ENCODE data around the gene ANKRD33B. TPM values are rescaled to one million over a fixed set of nuclear protein-coding genes. Genes with fewer than 3 reads are reported as not detected.

ANKRD33B gene
- total and polyA plus RNA-seq, 2 donors from 2014 or later, result 4.8 to 20.3 TPM

DNA sequence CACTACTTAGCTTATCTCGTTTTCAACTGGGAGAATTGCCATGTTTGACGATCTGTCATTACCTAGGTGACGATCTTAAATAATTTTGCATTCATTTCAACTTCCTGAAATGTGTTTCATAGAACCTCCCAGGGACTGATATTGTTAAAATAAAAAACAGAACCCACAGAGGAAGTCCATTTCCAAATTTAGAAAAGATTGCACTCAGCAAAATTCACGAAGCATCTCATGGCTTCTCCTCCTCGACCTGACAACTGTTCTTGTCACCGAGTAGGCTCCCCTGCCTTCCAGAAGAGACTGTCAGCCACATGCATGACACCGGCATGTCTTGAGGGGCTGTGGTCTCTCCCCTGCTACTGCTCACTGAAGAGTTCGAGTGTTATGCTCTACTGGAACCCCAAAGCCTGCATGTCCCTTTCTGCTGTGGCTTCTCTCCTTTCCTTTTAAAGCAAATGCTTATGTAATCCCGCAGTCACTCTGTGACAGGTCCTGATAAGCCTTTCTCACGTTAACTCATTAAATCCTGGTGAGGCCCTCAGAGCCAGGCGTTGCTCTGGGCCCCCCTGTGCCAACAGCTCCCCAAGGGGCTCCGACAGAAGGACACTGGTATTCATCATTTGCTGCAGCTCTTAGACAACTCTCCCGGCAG is 26.8 kb upstream of the ANKRD33B start:
- Histone ChIP-seq H3K9me3 (ENCODE audit: control insufficient read depth in 2 of 3, insufficient read depth in 1 of 3, low read length in 3 of 3) (no peaks in the 10 kb centered on the region), H3K4me3 (ENCODE audit: low read length in 3 of 3) (no peak overlapping the region), H3K9ac (ENCODE audit: low read length in 3 of 3) (no peak overlapping the region), H3K36me3 (ENCODE audit: control insufficient read depth in 2 of 3, insufficient read depth in 3 of 3, low read length in 3 of 3) (no peaks in the 10 kb centered on the region), H3K27ac (ENCODE audit: low read depth in 2 of 2, low read length in 2 of 2) (peak overlapping the region in 1 of 2 donors; percentile 11), H3K27me3 (ENCODE audit: control insufficient read depth, insufficient read depth, low read length) (no peaks in the 10 kb centered on the region), H3K4me1 (ENCODE audit: control insufficient read depth in 2 of 3, insufficient read depth in 2 of 3, low read depth in 1 of 3, low read length in 3 of 3) (peaks cover 0 to 10% (median 0%) of the 10 kb centered on the region in 3 donors)
- TF ChIP-seq, protein P1, sequence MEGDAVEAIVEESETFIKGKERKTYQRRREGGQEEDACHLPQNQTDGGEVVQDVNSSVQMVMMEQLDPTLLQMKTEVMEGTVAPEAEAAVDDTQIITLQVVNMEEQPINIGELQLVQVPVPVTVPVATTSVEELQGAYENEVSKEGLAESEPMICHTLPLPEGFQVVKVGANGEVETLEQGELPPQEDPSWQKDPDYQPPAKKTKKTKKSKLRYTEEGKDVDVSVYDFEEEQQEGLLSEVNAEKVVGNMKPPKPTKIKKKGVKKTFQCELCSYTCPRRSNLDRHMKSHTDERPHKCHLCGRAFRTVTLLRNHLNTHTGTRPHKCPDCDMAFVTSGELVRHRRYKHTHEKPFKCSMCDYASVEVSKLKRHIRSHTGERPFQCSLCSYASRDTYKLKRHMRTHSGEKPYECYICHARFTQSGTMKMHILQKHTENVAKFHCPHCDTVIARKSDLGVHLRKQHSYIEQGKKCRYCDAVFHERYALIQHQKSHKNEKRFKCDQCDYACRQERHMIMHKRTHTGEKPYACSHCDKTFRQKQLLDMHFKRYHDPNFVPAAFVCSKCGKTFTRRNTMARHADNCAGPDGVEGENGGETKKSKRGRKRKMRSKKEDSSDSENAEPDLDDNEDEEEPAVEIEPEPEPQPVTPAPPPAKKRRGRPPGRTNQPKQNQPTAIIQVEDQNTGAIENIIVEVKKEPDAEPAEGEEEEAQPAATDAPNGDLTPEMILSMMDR (IDR thresholded peaks at IDR 0.05; ENCODE audit: borderline replicate concordance, extremely low read depth, insufficient read depth), result no peak
- DNase-seq (peak in 1 of 5 donors; percentile 5), FAIRE-seq (no peak)
- intact Hi-C loops (cut with DNase I), result no loop called here

DNA sequence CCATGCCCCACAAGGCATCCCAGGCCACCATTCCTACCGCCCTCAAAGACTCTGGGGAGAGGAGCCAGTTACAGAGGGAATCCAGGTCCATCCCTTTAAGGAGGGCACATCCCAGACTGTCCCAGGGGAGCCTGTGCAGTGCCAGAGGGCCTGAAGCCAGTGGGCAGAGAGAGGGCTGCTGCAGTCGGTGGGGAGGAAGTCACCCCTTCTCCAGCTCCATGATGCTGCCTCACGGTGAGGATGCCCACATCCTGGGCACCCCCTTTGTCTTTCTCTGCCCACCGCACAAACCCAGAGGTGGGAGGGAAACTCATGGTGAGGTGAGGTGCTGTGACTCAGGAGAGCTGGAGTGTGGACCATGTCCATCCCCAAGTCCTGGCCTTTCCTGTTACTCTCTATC is 26.2 kb upstream of the ANKRD33B start:
- Histone ChIP-seq H3K9ac (ENCODE audit: low read length in 3 of 3) (no peak overlapping the region), H3K4me1 (ENCODE audit: control insufficient read depth in 2 of 3, insufficient read depth in 2 of 3, low read depth in 1 of 3, low read length in 3 of 3) (peaks cover 0 to 10% (median 0%) of the 10 kb centered on the region in 3 donors), H3K27ac (ENCODE audit: low read depth in 2 of 2, low read length in 2 of 2) (peak overlapping the region in 1 of 2 donors; percentile 11), H3K4me3 (ENCODE audit: low read length in 3 of 3) (no peak overlapping the region), H3K36me3 (ENCODE audit: control insufficient read depth in 2 of 3, insufficient read depth in 3 of 3, low read length in 3 of 3) (no peaks in the 10 kb centered on the region), H3K9me3 (ENCODE audit: control insufficient read depth in 2 of 3, insufficient read depth in 1 of 3, low read length in 3 of 3) (no peaks in the 10 kb centered on the region), H3K27me3 (ENCODE audit: control insufficient read depth, insufficient read depth, low read length) (no peaks in the 10 kb centered on the region)
- TF ChIP-seq, protein P1 (IDR thresholded peaks at IDR 0.05; ENCODE audit: borderline replicate concordance, extremely low read depth, insufficient read depth), result no peak
- intact Hi-C loops (cut with DNase I), result no loop called here
- FAIRE-seq (no peak), DNase-seq (peak in 1 of 5 donors; percentile 62)

DNA sequence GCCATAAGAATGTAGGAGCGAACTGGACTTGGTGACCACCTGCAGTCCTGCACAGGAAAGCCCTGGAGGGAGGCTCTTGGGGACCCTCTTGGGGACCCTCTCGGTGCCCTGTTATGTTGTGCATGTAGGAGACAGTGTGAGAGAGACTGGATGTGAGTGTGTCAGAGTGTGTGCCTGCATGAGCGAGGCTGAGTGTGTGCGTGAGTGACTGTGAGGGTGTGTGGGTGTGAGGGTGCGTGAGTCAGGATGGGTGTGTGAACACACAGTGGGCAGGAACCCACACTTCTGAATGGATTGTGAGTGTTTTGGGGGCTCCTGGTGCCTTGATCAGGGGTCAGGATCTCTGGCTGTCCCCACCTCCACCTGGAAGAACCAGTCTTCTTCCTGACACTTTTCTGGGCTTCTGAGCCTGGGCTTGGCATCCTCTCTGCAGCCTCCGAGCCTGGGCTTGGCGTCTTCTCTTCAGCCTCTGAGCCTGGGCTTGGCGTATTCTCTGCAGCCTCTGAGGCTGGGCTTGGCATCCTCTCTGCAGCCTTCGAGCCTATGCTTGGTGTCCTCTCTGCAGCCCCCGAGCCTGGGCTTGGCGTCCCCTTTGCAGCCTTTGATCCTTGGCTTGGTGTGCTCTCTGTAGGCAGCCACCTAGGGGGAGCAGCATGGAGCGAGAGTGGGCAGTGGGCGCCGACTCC is 25.6 kb upstream of the ANKRD33B start:
- Histone ChIP-seq H3K4me1 (ENCODE audit: control insufficient read depth in 2 of 3, insufficient read depth in 2 of 3, low read depth in 1 of 3, low read length in 3 of 3) (peaks cover 0 to 10% (median 0%) of the 10 kb centered on the region in 3 donors), H3K4me3 (ENCODE audit: low read length in 3 of 3) (no peak overlapping the region), H3K36me3 (ENCODE audit: control insufficient read depth in 2 of 3, insufficient read depth in 3 of 3, low read length in 3 of 3) (no peaks in the 10 kb centered on the region), H3K27ac (ENCODE audit: low read depth in 2 of 2, low read length in 2 of 2) (no peak overlapping the region), H3K9ac (ENCODE audit: low read length in 3 of 3) (no peak overlapping the region), H3K9me3 (ENCODE audit: control insufficient read depth in 2 of 3, insufficient read depth in 1 of 3, low read length in 3 of 3) (no peaks in the 10 kb centered on the region), H3K27me3 (ENCODE audit: control insufficient read depth, insufficient read depth, low read length) (no peaks in the 10 kb centered on the region)
- TF ChIP-seq, protein P1 (IDR thresholded peaks at IDR 0.05; ENCODE audit: borderline replicate concordance, extremely low read depth, insufficient read depth), result no peak
- peak in 1 of 5 donors; percentile 24 for DNase-seq
- FAIRE-seq, result no peak
- intact Hi-C loops (cut with DNase I), result no loop called here
